ENCODE results near the gene DOK6. TPM values are rescaled to one million over a fixed set of nuclear protein-coding genes. Genes with fewer than 3 reads are reported as not detected.

The DOK6 gene
- total and polyA plus RNA-seq, 2 donors (not counting 1 experiment from before 2014, with no cell fraction given) = not detected

GRCh38 chr18:69780851-69781250 is 380.2 kb downstream of the DOK6 start:
- H3K9ac ChIP-seq (ENCODE audit: low read length) = no peak overlapping the region
- no peaks in the 10 kb centered on the region for H3K9me3 ChIP-seq (ENCODE audit: control extremely low read depth in 1 of 3, control insufficient read depth in 2 of 3, insufficient read depth in 1 of 3, low read length in 2 of 3)
- DNase-seq (no peak), ATAC-seq (ENCODE audit: low read depth) (no peak)
- H3K4me3 Mint-ChIP-seq = no peak overlapping the region
- TF ChIP-seq, protein P1, sequence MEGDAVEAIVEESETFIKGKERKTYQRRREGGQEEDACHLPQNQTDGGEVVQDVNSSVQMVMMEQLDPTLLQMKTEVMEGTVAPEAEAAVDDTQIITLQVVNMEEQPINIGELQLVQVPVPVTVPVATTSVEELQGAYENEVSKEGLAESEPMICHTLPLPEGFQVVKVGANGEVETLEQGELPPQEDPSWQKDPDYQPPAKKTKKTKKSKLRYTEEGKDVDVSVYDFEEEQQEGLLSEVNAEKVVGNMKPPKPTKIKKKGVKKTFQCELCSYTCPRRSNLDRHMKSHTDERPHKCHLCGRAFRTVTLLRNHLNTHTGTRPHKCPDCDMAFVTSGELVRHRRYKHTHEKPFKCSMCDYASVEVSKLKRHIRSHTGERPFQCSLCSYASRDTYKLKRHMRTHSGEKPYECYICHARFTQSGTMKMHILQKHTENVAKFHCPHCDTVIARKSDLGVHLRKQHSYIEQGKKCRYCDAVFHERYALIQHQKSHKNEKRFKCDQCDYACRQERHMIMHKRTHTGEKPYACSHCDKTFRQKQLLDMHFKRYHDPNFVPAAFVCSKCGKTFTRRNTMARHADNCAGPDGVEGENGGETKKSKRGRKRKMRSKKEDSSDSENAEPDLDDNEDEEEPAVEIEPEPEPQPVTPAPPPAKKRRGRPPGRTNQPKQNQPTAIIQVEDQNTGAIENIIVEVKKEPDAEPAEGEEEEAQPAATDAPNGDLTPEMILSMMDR (IDR thresholded peaks at IDR 0.05) = no peak
- no peak for TF ChIP-seq EZH2 (IDR thresholded peaks at IDR 0.05; ENCODE audit: borderline replicate concordance, insufficient read depth, low read depth, low read length, poor library complexity, severe bottlenecking)
- 93% methylated on average over 3 of the region's 3 CpGs for WGBS (ENCODE audit: insufficient coverage)
- H3K27me3 ChIP-seq (replicated peaks in 1 of 4; ENCODE audit: control extremely low read depth in 1 of 4, control insufficient read depth in 3 of 4, insufficient read depth in 4 of 4, low read length in 3 of 4) = no peaks in the 10 kb centered on the region
- H3K4me2 ChIP-seq (replicated peaks; ENCODE audit: low read depth, low read length, poor library complexity, severe bottlenecking) = no peak overlapping the region
- no peaks in the 10 kb centered on the region for H3K4me1 ChIP-seq (ENCODE audit: control insufficient read depth in 2 of 2, insufficient read depth in 2 of 2, low read length in 2 of 2)
- H3K4me1 Mint-ChIP-seq = no peaks in the 10 kb centered on the region
- intact Hi-C loops (cut with micrococcal nuclease) = no loop called here
- no peaks in the 10 kb centered on the region for H3K9me3 Mint-ChIP-seq (ENCODE audit: insufficient read depth)
- ChIA-PET POLR2A (no interaction called here), CTCF (no interaction called here)
- no peak overlapping the region for H3K4me3 ChIP-seq (ENCODE audit: control extremely low read depth in 1 of 5, extremely low read depth in 1 of 5, insufficient read depth in 1 of 5, low read depth in 2 of 5, low read length in 4 of 5)
- no peaks in the 10 kb centered on the region for H4K20me1 ChIP-seq (ENCODE audit: control insufficient read depth, insufficient read depth, low read length, poor library complexity, severe bottlenecking)
- no peaks in the 10 kb centered on the region for H3K36me3 ChIP-seq (replicated peaks in 1 of 2; ENCODE audit: control extremely low read depth in 1 of 2, control insufficient read depth in 1 of 2, extremely low read depth in 1 of 2, insufficient read depth in 2 of 2, low read length in 1 of 2)
- H3K27me3 Mint-ChIP-seq = no peaks in the 10 kb centered on the region
- H3K27ac ChIP-seq (ENCODE audit: low read length in 2 of 2) = no peak overlapping the region
- H3K79me2 ChIP-seq (ENCODE audit: control insufficient read depth, insufficient read depth, low read length) = no peaks in the 10 kb centered on the region
- no peak overlapping the region for H2AFZ ChIP-seq (ENCODE audit: insufficient read depth, low read depth, low read length, poor library complexity, severe bottlenecking)
- no peak overlapping the region for H3K27ac Mint-ChIP-seq

GRCh38 chr18:69784815-69785214 is 384.1 kb downstream of the DOK6 start:
- no CpG with 5 or more reads among the region's 2 CpGs for WGBS (ENCODE audit: insufficient coverage)
- H3K27ac Mint-ChIP-seq = no peak overlapping the region

More at GRCh38 chr18:69784815-69785214, 384.1 kb downstream of the DOK6 start:
- Mint-ChIP-seq H3K27me3 (no peaks in the 10 kb centered on the region), H3K9me3 (ENCODE audit: insufficient read depth) (no peaks in the 10 kb centered on the region), H3K4me3 (no peak overlapping the region), H3K4me1 (no peaks in the 10 kb centered on the region)
- TF ChIP-seq EZH2 (IDR thresholded peaks at IDR 0.05; ENCODE audit: borderline replicate concordance, insufficient read depth, low read depth, low read length, poor library complexity, severe bottlenecking) = no peak
- TF ChIP-seq, protein P1 (IDR thresholded peaks at IDR 0.05) = no peak
- ChIA-PET CTCF (no interaction called here), POLR2A (no interaction called here)
- H3K27me3 ChIP-seq (replicated peaks in 1 of 4; ENCODE audit: control extremely low read depth in 1 of 4, control insufficient read depth in 3 of 4, insufficient read depth in 4 of 4, low read length in 3 of 4) = no peaks in the 10 kb centered on the region
- no peak overlapping the region for H3K27ac ChIP-seq (ENCODE audit: low read length in 2 of 2)
- H3K9me3 ChIP-seq (ENCODE audit: control extremely low read depth in 1 of 3, control insufficient read depth in 2 of 3, insufficient read depth in 1 of 3, low read length in 2 of 3) = no peaks in the 10 kb centered on the region
- ATAC-seq (ENCODE audit: low read depth) = no peak
- H3K4me1 ChIP-seq (ENCODE audit: control insufficient read depth in 2 of 2, insufficient read depth in 2 of 2, low read length in 2 of 2) = no peaks in the 10 kb centered on the region
- no peak overlapping the region for H3K4me3 ChIP-seq (ENCODE audit: control extremely low read depth in 1 of 5, extremely low read depth in 1 of 5, insufficient read depth in 1 of 5, low read depth in 2 of 5, low read length in 4 of 5)
- H3K4me2 ChIP-seq (replicated peaks; ENCODE audit: low read depth, low read length, poor library complexity, severe bottlenecking) = no peak overlapping the region
- no peaks in the 10 kb centered on the region for H4K20me1 ChIP-seq (ENCODE audit: control insufficient read depth, insufficient read depth, low read length, poor library complexity, severe bottlenecking)
- no peak overlapping the region for H2AFZ ChIP-seq (ENCODE audit: insufficient read depth, low read depth, low read length, poor library complexity, severe bottlenecking)
- no peaks in the 10 kb centered on the region for H3K36me3 ChIP-seq (replicated peaks in 1 of 2; ENCODE audit: control extremely low read depth in 1 of 2, control insufficient read depth in 1 of 2, extremely low read depth in 1 of 2, insufficient read depth in 2 of 2, low read length in 1 of 2)
- H3K79me2 ChIP-seq (ENCODE audit: control insufficient read depth, insufficient read depth, low read length) = no peaks in the 10 kb centered on the region
- no peak overlapping the region for H3K9ac ChIP-seq (ENCODE audit: low read length)
- intact Hi-C loops (cut with micrococcal nuclease) = no loop called here
- DNase-seq = no peak

All from B cell (primary cell).